Transverse colon (tissue), 4 donors: ENCODE results near the gene FBXL19.

Experiments
- POLR2AphosphoS5 ChIP-seq, 3 donors: sonication (generic); formaldehyde crosslinking; IDR thresholded peaks; one replicate each; pipeline ENCODE4 v1.6.1; 2016; ENCODE audit warnings: antibody characterized with exemption in 3 of 3
- TF ChIP-seq, protein P1 (sequence below), 5 experiments: fragments of 200-600 bp in 3 of 5; fragments of 450-650 bp in 2 of 5; sonication (generic) in 3 of 5; IDR thresholded peaks; 1 replicate in 2 of 5; 2 replicates in 3 of 5; pipeline ENCODE4 v1.5.1; 2016 to 2017; ENCODE audit warnings: antibody characterized with exemption in 5 of 5, inconsistent platforms in 3 of 5, mild to moderate bottlenecking in 2 of 5, moderate library complexity in 1 of 5

DNA sequence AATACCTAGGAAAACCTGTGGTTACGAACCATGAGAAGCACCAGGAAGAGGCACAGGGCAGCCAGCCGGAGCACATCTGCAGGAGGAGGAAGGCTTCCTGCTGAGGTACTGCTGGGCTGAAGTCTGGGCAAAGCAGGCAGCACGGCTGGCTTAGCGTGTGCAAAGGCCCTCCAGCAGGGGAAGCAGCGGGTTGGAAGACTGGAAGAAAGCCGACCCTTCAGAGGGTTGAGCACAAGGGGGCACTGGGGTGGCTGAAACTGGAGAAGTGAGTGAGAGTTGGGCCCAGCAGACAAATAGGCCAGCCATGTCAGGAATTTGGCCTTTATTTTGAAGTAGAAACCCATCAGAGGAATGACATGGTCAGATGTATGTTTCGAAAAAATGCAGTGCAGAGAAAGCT lies 49.5 kb downstream of the FBXL19 start:
- TF ChIP-seq, protein P1, sequence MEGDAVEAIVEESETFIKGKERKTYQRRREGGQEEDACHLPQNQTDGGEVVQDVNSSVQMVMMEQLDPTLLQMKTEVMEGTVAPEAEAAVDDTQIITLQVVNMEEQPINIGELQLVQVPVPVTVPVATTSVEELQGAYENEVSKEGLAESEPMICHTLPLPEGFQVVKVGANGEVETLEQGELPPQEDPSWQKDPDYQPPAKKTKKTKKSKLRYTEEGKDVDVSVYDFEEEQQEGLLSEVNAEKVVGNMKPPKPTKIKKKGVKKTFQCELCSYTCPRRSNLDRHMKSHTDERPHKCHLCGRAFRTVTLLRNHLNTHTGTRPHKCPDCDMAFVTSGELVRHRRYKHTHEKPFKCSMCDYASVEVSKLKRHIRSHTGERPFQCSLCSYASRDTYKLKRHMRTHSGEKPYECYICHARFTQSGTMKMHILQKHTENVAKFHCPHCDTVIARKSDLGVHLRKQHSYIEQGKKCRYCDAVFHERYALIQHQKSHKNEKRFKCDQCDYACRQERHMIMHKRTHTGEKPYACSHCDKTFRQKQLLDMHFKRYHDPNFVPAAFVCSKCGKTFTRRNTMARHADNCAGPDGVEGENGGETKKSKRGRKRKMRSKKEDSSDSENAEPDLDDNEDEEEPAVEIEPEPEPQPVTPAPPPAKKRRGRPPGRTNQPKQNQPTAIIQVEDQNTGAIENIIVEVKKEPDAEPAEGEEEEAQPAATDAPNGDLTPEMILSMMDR (IDR thresholded peaks at IDR 0.05), result no peak
- no peak for TF ChIP-seq POLR2AphosphoS5 (IDR thresholded peaks at IDR 0.05)
